Erythroblast (primary cell): ENCODE data around the gene SCAP.

Experiments used
- GATA1 ChIP-seq: IDR thresholded peaks from 2 replicates; pipeline ENCODE4 v1.6.1; 2011; ENCODE audit warnings: low read depth, mild to moderate bottlenecking, control low read depth, low read length, moderate library complexity
- POLR2A ChIP-seq: IDR thresholded peaks from 2 replicates; pipeline ENCODE4 v1.6.1; 2011; ENCODE audit warnings: mild to moderate bottlenecking, low read length

DNA sequence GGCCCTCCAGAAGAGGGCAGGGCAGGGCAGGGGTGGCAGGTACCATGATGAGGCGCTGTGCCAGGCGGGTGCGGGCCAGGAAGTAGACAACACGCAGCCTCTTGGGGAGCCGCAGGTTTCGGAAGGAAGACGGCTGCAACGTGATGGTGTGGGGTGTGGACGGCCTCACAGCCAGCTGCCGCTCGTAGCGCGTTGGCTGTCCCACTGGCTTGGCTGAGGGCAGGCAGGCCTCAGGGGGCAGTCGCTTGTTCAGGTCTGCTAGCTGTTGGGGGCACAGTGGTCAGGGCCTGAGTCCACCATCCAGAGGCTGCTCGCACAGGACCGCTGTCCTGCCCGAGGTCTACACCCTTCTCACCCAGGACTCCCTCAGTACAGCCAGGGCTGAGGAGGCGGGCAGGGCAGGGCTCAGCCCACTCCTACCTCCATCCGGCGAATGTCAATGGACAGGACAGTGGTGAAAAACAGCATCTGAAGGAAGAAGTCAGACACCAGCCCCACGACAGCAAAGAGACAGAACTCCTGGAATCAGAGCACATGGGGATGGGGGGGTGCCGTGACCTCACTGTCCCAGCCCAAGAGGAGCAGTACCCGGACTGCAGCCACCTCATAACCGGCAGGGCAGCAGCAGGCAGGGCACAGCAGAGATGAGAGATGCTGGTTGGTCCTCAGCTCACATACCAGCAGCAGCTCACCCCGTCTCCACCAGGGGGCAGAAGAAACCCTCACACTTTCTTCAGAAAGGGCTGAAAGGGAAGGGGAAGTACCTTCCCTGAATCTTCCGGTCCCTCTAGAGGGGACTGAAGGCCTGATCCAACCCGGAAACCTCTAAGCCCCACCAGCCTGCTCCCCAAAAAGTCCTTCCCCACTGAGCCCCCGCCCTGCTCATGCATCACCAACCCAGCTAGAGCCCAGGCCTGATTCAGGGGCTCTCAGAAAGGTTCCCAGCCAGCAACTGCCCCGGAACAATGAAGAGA is 54.9 kb downstream of the SCAP start:
- TF ChIP-seq POLR2A (no peak), GATA1 (no peak)
